GM12891 (cell line): ENCODE results near the gene SUDS3.

ENCODE experiments used
- DNase-seq: peaks from one replicate; pipeline ENCODE4 v3.0.0; 2011; ENCODE audit warnings: low spot score; ENCODE audit not compliant: insufficient read length
- FAIRE-seq: peaks from 2 replicates; lab custom pipeline; 2011; peaks lifted over from hg19 to GRCh38; lab: Jason Lieb, UNC
- PAX5 ChIP-seq: IDR thresholded peaks from 2 replicates; pipeline ENCODE4 v1.6.1; 2011; ENCODE audit warnings: low read length, moderate library complexity, mild to moderate bottlenecking; ENCODE audit not compliant: insufficient read depth, severe bottlenecking
- POLR2A ChIP-seq: IDR thresholded peaks from 2 replicates; pipeline ENCODE4 v1.6.1; 2011; ENCODE audit warnings: low read depth, low read length, control low read depth
- POLR2AphosphoS5 ChIP-seq: IDR thresholded peaks from 2 replicates; pipeline ENCODE4 v1.6.1; 2011; ENCODE audit warnings: low read depth, low read length, control low read depth
- POU2F2 ChIP-seq: IDR thresholded peaks from 2 replicates; pipeline ENCODE4 v1.6.1; 2011; ENCODE audit warnings: low read depth, mild to moderate bottlenecking, control low read depth, low read length, moderate library complexity
- SPI1 ChIP-seq: IDR thresholded peaks from 2 replicates; pipeline ENCODE4 v1.6.1; 2011; ENCODE audit warnings: low read depth, low read length, control low read depth
- TAF1 ChIP-seq: IDR thresholded peaks from 2 replicates; pipeline ENCODE4 v1.6.1; 2011; ENCODE audit warnings: low read depth, low read length, control low read depth

Gene SUDS3

DNA sequence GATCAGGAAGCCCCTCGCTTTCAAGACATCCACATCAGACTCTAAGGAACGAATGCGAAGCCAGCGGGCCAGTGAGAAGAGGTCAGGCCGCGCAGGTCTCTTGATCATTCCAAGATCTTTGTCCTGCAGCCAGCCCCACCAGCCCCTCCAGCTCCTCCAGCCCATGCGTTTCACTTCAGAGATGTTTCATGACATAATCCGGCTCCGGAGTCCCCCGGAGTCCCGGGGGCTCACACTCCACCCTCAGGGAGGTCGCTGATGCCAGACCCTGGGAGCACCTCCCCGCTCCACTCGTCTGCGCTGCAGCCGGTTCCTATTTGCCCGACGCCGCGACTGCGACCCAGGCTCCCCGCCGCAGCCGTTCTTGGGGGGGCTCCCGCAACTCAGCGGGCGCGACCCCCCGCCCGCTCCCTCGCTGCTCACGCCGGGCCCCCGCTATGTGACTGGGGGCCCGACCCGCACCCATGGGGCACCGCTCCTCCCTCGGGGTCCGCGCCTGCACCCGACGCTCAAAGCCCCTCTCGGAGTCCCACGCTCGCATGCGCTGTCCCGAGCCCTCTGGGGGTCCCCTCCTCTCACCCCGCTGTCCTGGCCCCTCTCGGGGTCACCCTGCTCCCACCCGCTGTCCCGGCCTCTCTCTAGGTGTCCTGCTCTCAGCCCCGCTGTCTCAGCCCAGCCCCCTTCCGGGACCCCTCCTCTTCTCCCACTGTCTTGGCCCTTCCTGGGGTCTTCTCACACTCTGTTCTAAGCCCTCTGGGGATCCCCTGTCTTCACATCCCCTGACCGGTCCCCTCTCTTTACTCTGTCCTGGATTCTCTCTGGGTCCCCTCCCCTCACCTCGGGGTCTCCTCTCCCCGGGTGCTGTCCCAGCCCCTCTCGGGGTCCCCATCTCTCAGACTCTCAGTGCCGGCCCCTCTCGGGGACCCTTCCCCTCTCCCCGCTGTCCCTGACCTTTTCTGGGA, 4.8 kb upstream of the SUDS3 start:
- TF ChIP-seq PAX5 (no peak), POLR2A (no peak), SPI1 (no peak), POU2F2 (no peak), TAF1 (no peak), POLR2AphosphoS5 (no peak)
- FAIRE-seq, result no peak
- no peak for DNase-seq

DNA sequence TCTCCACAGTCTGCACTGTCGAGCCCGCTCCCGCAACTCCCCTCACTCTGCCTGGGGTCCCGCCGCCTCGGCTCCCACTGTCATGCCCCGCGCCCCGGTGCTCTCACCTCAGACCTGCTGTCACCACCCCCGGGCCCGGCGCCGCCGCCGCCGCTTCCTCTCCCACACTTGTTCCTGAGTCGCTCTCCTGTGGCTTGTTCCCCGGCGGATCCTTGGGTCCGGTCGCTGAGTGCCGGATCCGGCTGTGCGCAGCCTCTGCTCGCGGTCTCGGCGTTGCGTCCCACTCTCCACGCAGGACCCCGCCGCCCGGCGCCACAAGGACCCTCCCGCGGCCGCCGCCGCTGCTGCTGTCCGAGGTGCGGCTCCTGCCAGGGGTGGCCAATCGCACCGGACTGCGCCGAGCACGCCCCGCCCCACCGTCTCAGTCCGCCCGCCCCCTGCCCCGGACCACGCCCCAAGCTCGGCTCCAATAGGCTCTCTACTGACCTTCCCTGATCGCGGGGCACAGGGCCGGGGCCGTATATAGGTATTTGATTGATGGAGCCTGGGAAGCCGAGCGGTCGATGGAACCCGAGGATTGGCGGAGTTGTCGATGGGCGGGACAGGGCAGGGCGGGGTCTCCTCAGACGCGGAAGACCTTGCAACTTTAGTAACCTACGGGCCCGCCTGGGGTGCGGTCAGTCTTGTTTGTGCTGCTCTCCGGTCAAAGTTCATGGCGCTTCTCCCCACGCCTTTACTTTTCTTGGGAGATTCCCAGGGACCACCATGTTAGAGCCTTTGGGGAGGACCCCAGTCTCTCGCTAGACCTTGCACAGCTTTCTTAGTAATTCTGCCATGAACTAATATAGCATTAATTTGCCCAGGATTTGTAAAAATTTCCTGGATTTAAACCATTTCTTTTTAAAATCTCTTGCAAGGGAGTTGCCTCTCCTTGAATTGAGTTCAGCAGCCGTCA, 3.5 kb upstream of the SUDS3 start, which contains the start of gene TAOK3:
TSS of gene TAOK3 (minus strand) at position 367 of the 955 bp plus-strand sequence. CDS start 117,340 bp downstream, outside the sequence.
- FAIRE-seq (peak; percentile 96), DNase-seq (peak; percentile 82)
- TF ChIP-seq TAF1, result peak; percentile 99
- peak; percentile 92 for TF ChIP-seq POLR2AphosphoS5
- 0 out of 2 replicates have a peak, but pooled peaks have one; percentile 8 for TF ChIP-seq SPI1
- no peak for TF ChIP-seq PAX5
- TF ChIP-seq POU2F2, result peak; percentile 82; the same call in 1 of the 2 replicates
- TF ChIP-seq POLR2A, result peak; percentile 95

DNA sequence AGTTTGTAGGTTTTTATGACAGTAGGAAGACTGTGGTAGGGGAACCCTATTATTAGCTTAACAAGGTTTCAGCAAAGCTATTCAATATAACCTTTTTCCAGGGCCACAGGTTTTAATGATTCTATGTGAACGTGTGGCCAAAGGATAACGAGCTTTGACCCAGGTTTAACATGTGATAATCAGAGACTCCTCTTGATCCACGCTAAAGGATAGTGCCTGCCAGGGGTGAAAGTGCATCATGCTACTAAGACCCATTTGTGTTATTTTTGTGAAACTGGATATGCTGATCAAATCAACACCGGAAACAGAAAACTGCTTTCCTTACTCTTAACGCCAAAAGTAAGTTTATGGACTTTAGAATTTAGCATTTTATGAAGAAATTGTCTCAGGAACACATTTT, 2.7 kb upstream of the SUDS3 start:
- no peak for DNase-seq
- TF ChIP-seq SPI1 (no peak), POLR2AphosphoS5 (no peak), PAX5 (no peak), POLR2A (no peak), TAF1 (no peak), POU2F2 (no peak)
- FAIRE-seq, result no peak

DNA sequence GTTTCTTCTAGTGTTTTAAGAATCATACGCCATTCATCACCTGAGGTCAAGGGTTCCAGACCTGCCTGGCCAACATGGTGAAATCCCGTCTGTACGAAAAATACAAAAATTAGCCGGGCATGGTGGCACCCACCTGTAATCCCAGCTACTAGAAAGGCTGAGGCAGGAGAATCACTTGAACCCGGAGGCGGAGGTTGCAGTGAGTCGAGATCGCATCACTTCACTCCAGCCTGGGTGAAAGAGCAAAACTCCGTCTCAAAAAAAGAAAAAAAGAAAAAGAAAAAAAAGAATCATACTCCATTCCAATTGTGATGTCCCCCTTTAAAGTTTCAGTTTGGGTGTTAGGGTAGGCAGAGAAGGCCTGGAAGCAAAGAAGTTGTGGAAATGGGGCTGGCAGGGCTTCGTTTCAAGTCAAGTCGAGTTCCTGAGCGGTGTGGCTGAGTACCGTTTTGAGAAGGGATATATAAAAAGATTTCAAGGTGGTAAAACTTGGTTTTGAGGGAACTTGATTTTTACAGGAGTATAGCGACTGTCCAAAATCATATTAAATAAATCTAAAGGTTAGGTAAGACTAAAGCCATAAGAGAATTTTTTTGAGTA, 2.1 kb upstream of the SUDS3 start:
- FAIRE-seq, result no peak
- TF ChIP-seq POLR2AphosphoS5 (no peak), TAF1 (no peak), PAX5 (no peak), POLR2A (no peak)

DNA sequence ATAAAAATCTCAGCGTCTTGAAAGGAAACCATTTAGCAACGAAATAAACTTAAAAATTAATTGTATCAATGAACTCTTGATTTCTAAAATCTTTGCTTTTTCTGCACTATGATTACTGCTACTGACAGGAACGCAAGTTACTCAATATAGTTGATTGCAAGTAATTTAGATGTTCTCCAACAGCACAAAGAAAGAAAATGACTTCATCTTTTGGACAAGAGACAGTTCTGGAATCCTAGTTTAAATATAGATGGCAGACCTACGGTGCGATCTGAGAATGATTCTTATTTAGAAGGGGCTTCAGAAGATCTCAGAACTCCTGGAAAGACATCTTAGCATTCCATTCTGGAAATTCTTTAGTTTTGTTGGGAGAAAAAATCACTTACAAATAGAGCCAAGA, 1.4 kb upstream of the SUDS3 start:
- FAIRE-seq, result no peak
- TF ChIP-seq SPI1 (no peak), PAX5 (no peak), POLR2AphosphoS5 (no peak), POLR2A (no peak), POU2F2 (no peak), TAF1 (no peak)
- no peak for DNase-seq

More for the DNA sequence above, 2.1 kb upstream of the SUDS3 start:
- no peak for DNase-seq

DNA sequence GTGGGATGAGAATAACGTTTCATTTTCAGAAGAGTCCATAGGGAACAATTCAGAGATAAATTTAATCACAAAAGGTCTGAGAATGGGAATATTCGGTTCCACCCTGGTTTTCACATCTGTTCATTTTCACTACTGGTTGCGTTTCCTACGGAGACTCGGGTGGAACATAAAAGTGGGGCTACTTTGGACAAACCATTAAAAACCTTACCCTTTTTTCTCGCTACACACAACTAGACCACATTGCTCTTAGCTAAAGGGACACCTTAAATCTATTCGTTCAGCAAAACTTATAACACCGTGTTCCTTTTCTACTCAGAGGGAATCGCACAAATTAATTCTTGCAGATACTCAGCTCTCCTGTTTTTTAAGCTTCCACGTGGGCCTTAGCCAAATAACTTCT, 1.0 kb upstream of the SUDS3 start:
- no peak for FAIRE-seq
- TF ChIP-seq SPI1 (no peak), POLR2A (no peak), POU2F2 (no peak), TAF1 (no peak), POLR2AphosphoS5 (no peak), PAX5 (no peak)
- DNase-seq, result no peak

DNA sequence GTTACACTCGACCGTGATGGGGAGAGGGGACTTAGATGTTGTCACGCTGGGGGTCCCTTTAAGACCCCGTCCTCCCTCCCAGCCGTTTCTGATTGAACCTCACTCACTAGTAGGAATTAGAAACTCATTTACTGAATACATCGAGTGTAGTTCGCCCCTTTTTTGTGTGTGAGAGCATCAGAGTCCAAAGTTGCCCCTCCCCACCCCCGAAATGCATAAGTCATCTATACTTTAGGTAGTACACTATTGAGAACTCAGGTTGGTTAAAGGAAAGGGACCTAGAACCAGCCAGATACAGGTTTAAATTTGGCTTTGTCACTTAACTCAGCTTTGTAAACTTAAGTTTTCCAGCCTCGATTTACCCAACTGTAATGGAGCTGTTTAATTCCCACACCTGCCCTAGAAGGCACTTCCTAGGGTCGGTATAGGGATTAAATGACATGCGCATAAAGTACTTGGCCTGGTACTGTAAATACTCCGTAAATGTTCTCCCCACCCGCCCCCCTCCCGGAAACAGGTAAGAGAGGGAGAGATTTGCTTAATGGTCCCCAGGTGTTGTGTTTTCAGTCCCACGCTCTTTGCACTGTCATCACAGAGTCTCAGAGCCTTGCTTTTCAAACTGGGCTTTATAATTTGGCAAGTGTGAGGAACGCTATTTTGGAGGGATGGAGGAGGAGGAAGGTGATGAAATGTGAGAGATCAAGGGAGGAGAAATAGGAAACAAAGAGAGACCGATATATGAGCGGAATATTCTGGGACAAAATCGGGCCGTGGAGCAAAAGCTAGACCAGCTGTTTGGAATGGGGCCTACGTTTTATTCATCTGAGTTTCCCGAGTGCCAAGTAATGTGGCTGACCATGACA, 897 bp downstream of the SUDS3 start:
- DNase-seq, result no peak
- TF ChIP-seq POLR2AphosphoS5, result no peak
- TF ChIP-seq TAF1, result no peak
- TF ChIP-seq POLR2A, result no peak
- TF ChIP-seq SPI1, result no peak
- no peak for TF ChIP-seq POU2F2
- TF ChIP-seq PAX5, result no peak
- FAIRE-seq, result peak; percentile 33

DNA sequence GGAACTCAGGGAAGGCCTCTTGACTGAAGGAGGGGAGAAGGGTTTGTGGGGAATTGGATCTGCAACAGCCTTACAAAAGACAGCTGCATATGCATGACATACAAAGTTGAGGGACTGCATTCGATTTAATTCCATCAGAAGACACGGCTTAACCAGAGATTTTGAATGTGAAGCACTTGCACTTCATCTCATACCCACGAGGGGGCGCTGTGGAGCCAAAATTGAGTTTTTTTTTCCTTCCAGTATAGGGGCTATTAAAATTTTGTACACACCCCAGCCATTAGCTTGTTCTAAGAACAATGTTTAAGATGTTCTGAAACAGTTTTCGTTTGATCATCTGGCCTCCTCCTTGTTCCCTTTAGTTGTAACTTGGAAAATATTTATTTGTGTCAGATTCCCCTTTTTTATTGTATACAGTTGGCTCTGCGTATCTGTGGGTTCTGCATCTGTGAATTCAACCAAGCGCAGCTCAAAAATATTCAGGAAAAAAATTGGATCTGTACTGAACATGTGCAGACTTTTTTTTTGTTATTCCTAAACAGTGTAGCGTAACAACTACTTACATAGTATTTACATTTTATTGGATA, 1.6 kb downstream of the SUDS3 start:
- DNase-seq, result peak; percentile 32
- no peak for TF ChIP-seq POU2F2
- TF ChIP-seq POLR2A, result no peak
- no peak for TF ChIP-seq TAF1
- no peak for TF ChIP-seq SPI1
- no peak for TF ChIP-seq POLR2AphosphoS5
- no peak for TF ChIP-seq PAX5
- FAIRE-seq, result peak; percentile 66
